Thyroid gland (tissue), 4 donors: ENCODE measurements around the gene GNB5. TPM values are rescaled to one million over a fixed set of nuclear protein-coding genes. Genes with fewer than 3 reads are reported as not detected.

Experiments used
- DNase-seq, 2 donors: peaks; one replicate each; pipeline ENCODE4 v3.0.0-alpha.2; 2019
- H3K27ac ChIP-seq, 3 donors: fragments of 200-600 bp; sonication (generic); 1 replicate in 2 of 3; 2 replicates in 1 of 3; pipeline ENCODE4 v1.5.1; 2016 to 2019; ENCODE audit warnings: mild to moderate bottlenecking in 1 of 3, moderate library complexity in 1 of 3
- H3K27me3 ChIP-seq: fragments of 200-600 bp; sonication (generic); one replicate; pipeline ENCODE4 v1.5.1; 2019
- H3K36me3 ChIP-seq, 2 donors: fragments of 200-600 bp; sonication (generic); one replicate each; pipeline ENCODE4 v1.5.1; 2016 to 2019
- H3K4me1 ChIP-seq, 2 donors: fragments of 200-600 bp; sonication (generic); one replicate each; pipeline ENCODE4 v1.5.1; 2017 to 2019
- H3K4me3 ChIP-seq, 3 donors: fragments of 200-600 bp; sonication (generic); replicated peaks in 1 of 3; 1 replicate in 2 of 3; 2 replicates in 1 of 3; pipeline ENCODE4 v1.5.1; 2016; ENCODE audit warnings: mild to moderate bottlenecking in 1 of 3
- H3K9me3 ChIP-seq: fragments of 200-600 bp; sonication (generic); one replicate; pipeline ENCODE4 v1.5.1; 2017
- POLR2A ChIP-seq, 2 donors: fragments of 450-650 bp; IDR thresholded peaks; one replicate each; pipeline ENCODE4 v1.6.1; 2017; ENCODE audit warnings: antibody characterized with exemption in 2 of 2, mild to moderate bottlenecking in 2 of 2, moderate library complexity in 1 of 2
- WGBS, 2 donors: methylation state at CpG; one replicate each; pipeline ENCODE4 v1.1.5; 2017; 5-methylcytosine and 5-hydroxymethylcytosine counted together
- intact Hi-C: fragments of 100-400 bp; cut with DNase I; formaldehyde crosslinking; loops from one replicate; pipeline ENCODE4 v1.15.1; 2023
- total RNA-seq, 4 donors: library from RNA; depleted of rRNA; stranded (reverse); fragments of >200 nt; gene quantifications; one replicate each; pipeline ENCODE4 v1.2.3, GENCODE V29; 2016
- TF ChIP-seq, protein P1 (sequence below), 6 experiments: fragments of 200-600 bp in 3 of 6; fragments of 450-650 bp in 3 of 6; sonication (generic) in 3 of 6; IDR thresholded peaks; one replicate each; pipeline ENCODE4 v1.5.1; 2016 to 2019; ENCODE audit warnings: antibody characterized with exemption in 6 of 6, mild to moderate bottlenecking in 2 of 6, inconsistent platforms in 1 of 6, moderate library complexity in 1 of 6

Gene GNB5
- total RNA-seq, 4 donors from 2014 or later: 49.6 to 62.1 (median 54.4) TPM

DNA sequence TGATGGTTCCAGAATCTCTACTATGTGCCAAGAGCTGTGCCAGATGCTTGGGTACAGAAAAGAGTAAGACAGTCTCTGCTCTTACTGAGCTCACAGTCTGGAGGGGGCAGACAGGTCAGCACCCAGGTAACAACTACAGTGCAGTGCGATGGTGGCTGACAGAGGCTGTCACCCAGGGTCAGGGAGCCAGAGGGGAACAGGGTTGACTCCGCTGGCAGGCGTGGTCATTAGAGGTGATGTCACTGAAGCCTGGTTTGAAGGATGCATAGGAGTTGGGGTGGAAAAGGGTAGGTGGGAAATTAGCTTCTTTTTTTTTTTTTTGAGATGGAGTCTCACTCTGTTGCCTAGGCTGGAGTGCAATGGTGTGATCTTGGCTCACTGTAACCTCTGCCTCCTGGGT lies 31.5 kb downstream of the GNB5 start:
- Histone ChIP-seq H3K36me3 (peaks cover 0 to 4% of the 10 kb centered on the region in 2 donors), H3K4me3 (no peak overlapping the region), H3K27ac (no peak overlapping the region), H3K4me1 (no peaks in the 10 kb centered on the region), H3K27me3 (no peaks in the 10 kb centered on the region), H3K9me3 (no peaks in the 10 kb centered on the region)
- DNase-seq: no peak
- TF ChIP-seq, protein P1, sequence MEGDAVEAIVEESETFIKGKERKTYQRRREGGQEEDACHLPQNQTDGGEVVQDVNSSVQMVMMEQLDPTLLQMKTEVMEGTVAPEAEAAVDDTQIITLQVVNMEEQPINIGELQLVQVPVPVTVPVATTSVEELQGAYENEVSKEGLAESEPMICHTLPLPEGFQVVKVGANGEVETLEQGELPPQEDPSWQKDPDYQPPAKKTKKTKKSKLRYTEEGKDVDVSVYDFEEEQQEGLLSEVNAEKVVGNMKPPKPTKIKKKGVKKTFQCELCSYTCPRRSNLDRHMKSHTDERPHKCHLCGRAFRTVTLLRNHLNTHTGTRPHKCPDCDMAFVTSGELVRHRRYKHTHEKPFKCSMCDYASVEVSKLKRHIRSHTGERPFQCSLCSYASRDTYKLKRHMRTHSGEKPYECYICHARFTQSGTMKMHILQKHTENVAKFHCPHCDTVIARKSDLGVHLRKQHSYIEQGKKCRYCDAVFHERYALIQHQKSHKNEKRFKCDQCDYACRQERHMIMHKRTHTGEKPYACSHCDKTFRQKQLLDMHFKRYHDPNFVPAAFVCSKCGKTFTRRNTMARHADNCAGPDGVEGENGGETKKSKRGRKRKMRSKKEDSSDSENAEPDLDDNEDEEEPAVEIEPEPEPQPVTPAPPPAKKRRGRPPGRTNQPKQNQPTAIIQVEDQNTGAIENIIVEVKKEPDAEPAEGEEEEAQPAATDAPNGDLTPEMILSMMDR (IDR thresholded peaks at IDR 0.05): no peak
- TF ChIP-seq POLR2A (IDR thresholded peaks at IDR 0.05): no peak
- intact Hi-C loops: no loop called here
- 96 to 98% methylated on average over 3 of the region's 3 CpGs for WGBS, 2 donors

DNA sequence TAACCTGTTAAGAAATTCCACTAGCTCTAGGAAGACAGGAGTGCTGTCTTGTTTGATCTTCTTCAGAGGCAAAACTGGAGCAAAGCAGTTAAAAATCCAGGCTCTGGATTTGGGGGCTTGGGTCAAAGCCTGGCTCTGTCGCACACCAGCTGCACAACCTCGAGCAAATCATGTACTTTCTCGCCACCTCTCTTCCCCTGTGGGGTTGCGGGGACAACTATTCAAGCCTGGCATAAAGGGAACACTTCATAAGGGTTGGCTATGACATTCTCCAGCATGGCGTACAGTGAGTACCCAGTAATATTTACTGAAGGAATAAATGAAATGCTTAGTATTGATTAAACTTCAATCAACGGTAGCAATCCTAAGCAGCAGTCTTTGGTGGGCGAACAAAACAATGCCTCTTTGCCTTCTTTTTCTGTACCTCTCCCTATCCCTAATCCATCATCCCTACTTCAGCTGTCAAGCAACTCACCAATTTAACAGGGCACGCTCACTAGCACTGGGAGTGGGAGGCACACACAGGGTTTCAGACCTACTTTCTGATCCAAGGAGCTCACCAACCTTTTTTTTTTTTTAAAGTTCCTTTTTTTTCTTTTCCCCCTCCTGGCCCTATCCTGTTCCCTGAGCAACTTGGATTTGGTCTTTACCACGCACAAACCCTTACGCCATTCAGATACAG lies 33.0 kb downstream of the GNB5 start:
- intact Hi-C loops: no loop called here
- WGBS, 2 donors: 89 to 90% methylated on average over 10 of the region's 10 CpGs

DNA sequence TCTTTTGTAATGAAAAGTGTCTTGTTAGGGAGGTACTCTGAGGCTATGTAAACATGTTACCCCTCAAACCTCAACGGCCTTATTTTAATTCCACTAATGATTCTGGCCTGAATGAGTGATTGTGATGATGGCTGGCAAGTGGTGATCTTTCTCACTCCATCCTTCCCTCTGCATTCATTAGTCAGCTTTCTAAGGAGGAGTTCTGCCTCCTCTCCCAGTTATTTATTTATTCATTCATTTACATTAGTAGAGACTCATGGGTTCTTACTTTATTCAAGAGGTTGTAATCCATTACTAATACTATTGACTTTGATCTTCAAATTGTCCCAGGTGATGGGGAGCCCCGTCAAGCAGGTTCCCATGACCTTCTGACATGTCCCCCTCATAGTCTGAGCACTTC lies 35.3 kb downstream of the GNB5 start:
- Histone ChIP-seq H3K27me3 (no peaks in the 10 kb centered on the region), H3K36me3 (peaks cover 0 to 2% of the 10 kb centered on the region in 2 donors), H3K4me3 (no peak overlapping the region), H3K27ac (no peak overlapping the region), H3K9me3 (no peaks in the 10 kb centered on the region), H3K4me1 (no peaks in the 10 kb centered on the region)
- no peak for TF ChIP-seq POLR2A (IDR thresholded peaks at IDR 0.05)
- TF ChIP-seq, protein P1 (IDR thresholded peaks at IDR 0.05): no peak
- intact Hi-C loops: no loop called here
- no peak for DNase-seq
- 76 to 80% methylated on average over 2 of the region's 2 CpGs for WGBS, 2 donors

More for the DNA sequence above, 33.0 kb downstream of the GNB5 start:
- H3K4me3 ChIP-seq: no peak overlapping the region
- no peaks in the 10 kb centered on the region for H3K9me3 ChIP-seq
- no peak for DNase-seq
- H3K36me3 ChIP-seq: peaks cover 0 to 4% of the 10 kb centered on the region in 2 donors
- H3K4me1 ChIP-seq: no peaks in the 10 kb centered on the region
- no peak overlapping the region for H3K27ac ChIP-seq
- H3K27me3 ChIP-seq: no peaks in the 10 kb centered on the region
- TF ChIP-seq POLR2A (IDR thresholded peaks at IDR 0.05): no peak
- TF ChIP-seq, protein P1 (IDR thresholded peaks at IDR 0.05): no peak

DNA sequence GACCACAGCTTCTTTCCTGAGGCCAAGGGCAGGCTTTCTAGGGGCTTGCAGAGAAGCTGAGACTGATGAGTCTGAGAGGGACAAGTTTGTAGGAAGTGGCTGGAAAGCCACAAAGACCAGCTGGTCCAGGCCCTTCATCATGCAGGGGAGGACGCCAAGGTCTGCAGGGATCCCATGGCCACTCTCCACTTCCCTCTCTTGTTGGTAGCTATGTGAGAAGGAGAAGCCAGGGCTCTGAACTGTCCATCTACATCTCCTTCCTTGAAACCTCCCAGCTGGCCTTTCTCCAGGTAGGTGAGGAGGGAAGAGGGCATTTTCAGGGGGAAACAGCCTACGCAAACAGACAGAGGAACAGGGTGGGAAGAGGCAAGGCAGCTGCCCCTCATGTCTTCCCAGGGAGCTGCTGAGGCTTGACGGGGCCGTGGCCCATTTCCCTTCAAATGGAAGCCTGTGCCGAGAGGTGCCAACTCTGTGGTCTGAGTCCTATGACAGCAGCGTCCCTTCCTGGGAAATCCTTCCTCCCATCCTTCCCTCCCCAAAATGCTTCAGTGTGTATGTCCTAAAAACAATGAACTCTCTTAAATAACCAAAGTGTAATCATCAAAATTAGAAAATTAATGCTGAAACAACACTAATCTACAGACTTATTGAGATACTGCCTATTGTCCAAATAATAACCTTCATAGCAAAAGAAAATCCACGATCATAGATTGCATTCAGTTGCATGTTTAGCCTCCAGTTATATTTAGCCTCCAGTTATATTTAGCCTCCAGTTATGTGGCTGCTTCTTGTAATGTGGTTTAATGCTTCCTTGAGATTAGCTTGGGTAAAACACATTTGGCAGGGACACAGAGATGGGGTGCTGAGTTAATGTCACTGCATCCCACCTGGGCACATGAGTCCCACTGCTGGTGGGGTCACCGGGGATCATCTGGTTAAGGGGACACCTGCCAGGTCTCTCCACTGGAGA lies 36.0 kb downstream of the GNB5 start:
- intact Hi-C loops: no loop called here

More for the DNA sequence above, 36.0 kb downstream of the GNB5 start:
- H3K27me3 ChIP-seq: no peaks in the 10 kb centered on the region
- WGBS, 2 donors: 82 to 83% methylated on average over 8 of the region's 8 CpGs
- H3K27ac ChIP-seq: no peak overlapping the region
- no peaks in the 10 kb centered on the region for H3K4me1 ChIP-seq
- H3K9me3 ChIP-seq: no peaks in the 10 kb centered on the region
- no peak overlapping the region for H3K4me3 ChIP-seq
- no peak for DNase-seq
- TF ChIP-seq, protein P1 (IDR thresholded peaks at IDR 0.05): no peak
- no peak for TF ChIP-seq POLR2A (IDR thresholded peaks at IDR 0.05)
- H3K36me3 ChIP-seq: peaks cover 0 to 2% of the 10 kb centered on the region in 2 donors
